ENCODE data around the gene MED26.

DNA sequence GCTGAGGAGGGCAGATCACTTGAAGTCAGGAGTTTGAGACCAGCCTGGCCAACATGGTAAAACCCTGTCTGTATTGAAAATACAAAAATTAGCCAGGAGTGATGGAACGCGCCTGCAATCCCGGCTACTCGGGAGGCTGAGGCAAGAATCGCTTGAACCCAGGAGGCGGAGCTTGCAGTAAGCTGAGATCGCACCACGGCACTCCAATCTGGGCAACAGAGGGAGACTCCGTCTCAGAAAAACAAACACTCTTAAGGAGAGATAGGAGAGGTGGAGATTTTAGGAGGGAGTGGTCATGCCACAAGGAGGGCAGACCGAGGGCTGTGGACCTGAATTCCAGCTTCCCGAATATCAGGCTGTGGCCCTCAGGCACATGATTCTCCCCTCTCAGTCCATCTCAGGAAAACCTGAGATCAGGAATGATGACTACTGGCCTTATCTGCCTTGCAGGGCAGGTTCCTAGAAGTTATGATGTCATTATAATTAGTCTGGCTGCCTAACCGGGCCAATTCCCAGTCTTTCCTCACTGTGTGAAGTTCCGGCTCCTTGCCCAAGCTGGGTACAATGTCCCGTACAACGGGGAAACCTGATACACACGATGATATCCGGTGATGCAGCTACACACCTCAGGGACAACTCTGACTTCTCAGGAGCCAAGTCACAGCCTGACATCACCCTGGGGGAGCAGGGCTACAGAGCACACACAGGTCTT is 58.2 kb downstream of the MED26 start:
- no peak for TF ChIP-seq POLR2A (IDR thresholded peaks at IDR 0.05)
- TF ChIP-seq, protein P1, sequence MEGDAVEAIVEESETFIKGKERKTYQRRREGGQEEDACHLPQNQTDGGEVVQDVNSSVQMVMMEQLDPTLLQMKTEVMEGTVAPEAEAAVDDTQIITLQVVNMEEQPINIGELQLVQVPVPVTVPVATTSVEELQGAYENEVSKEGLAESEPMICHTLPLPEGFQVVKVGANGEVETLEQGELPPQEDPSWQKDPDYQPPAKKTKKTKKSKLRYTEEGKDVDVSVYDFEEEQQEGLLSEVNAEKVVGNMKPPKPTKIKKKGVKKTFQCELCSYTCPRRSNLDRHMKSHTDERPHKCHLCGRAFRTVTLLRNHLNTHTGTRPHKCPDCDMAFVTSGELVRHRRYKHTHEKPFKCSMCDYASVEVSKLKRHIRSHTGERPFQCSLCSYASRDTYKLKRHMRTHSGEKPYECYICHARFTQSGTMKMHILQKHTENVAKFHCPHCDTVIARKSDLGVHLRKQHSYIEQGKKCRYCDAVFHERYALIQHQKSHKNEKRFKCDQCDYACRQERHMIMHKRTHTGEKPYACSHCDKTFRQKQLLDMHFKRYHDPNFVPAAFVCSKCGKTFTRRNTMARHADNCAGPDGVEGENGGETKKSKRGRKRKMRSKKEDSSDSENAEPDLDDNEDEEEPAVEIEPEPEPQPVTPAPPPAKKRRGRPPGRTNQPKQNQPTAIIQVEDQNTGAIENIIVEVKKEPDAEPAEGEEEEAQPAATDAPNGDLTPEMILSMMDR (IDR thresholded peaks at IDR 0.05): no peak
